Upper lobe of left lung (tissue), 6 donors: ENCODE results near the gene TMEM218. TPM values are rescaled to one million over a fixed set of nuclear protein-coding genes. Genes with fewer than 3 reads are reported as not detected.

ENCODE experiments used
- ATAC-seq, 2 donors: fragments of 200-7000 bp; cut with Tn5 transposase; one replicate each; pipeline ENCODE4 v1.9.1; 2022; ENCODE audit warnings: mild to moderate bottlenecking in 2 of 2, moderate library complexity in 2 of 2; ENCODE audit not compliant: low FRiP score in 2 of 2
- DNase-seq, 2 donors: peaks; one replicate each; pipeline ENCODE4 v3.0.0-alpha.2; 2019 to 2020
- H3K27ac ChIP-seq, 4 donors: fragments of 200-600 bp; sonication (generic); one replicate each; pipeline ENCODE4 v1.5.1; 2016 to 2019
- H3K27me3 ChIP-seq, 4 donors: fragments of 200-600 bp; sonication (generic); one replicate each; pipeline ENCODE4 v1.5.1; 2017 to 2019
- H3K36me3 ChIP-seq, 4 donors: fragments of 200-600 bp; sonication (generic); one replicate each; pipeline ENCODE4 v1.5.1; 2016 to 2019
- H3K4me1 ChIP-seq, 4 donors: fragments of 200-600 bp; sonication (generic); one replicate each; pipeline ENCODE4 v1.5.1; 2018 to 2019
- H3K4me3 ChIP-seq, 4 donors: fragments of 200-600 bp; sonication (generic); one replicate each; pipeline ENCODE4 v1.5.1; 2017 to 2019; ENCODE audit warnings: mild to moderate bottlenecking in 2 of 4, moderate library complexity in 1 of 4
- H3K9me3 ChIP-seq, 4 donors: fragments of 200-600 bp; sonication (generic); one replicate each; pipeline ENCODE4 v1.5.1; 2018 to 2019
- EP300 ChIP-seq, 4 donors: sonication (generic); formaldehyde crosslinking; IDR thresholded peaks; one replicate each; pipeline ENCODE4 v1.5.1; 2017; ENCODE audit warnings: antibody characterized with exemption in 4 of 4, control low read depth in 2 of 4
- POLR2A ChIP-seq, 4 donors: fragments of 450-650 bp; IDR thresholded peaks; one replicate each; pipeline ENCODE4 v1.5.1; 2016 to 2017; ENCODE audit warnings: antibody characterized with exemption in 4 of 4, mild to moderate bottlenecking in 2 of 4
- POLR2AphosphoS5 ChIP-seq, 2 donors: sonication (generic); formaldehyde crosslinking; IDR thresholded peaks; one replicate each; pipeline ENCODE4 v1.5.1; 2017; ENCODE audit warnings: antibody characterized with exemption in 2 of 2
- WGBS, 2 donors: methylation state at CpG; one replicate each; pipeline ENCODE4 v1.1.5; 2017 to 2018; 5-methylcytosine and 5-hydroxymethylcytosine counted together
- total RNA-seq, 6 donors: library from RNA; depleted of rRNA in 4 of 6; stranded (reverse); fragments of >200 nt in 4 of 6; gene quantifications; one replicate each; pipeline versions ENCODE4 v1.1.0 to v1.2.1, GENCODE V29; 2016 to 2021
- TF ChIP-seq, protein P1 (sequence below), 6 experiments: fragments of 450-650 bp in 4 of 6; fragments of 200-600 bp in 2 of 6; sonication (generic) in 2 of 6; IDR thresholded peaks; one replicate each; pipeline ENCODE4 v1.5.1; 2016 to 2019; ENCODE audit warnings: antibody characterized with exemption in 6 of 6
- donor health status: DM: no; HTN: no; CAD: no; lungs with moderate emphysema.
- donor health status: DM: no; HTN: yes; CAD: no; lungs with severe emphysema.

TMEM218 gene
- total RNA-seq, 6 donors from 2014 or later: 11.1 to 25.1 (median 17.3) TPM

- DNase-seq (no peak), ATAC-seq (no peak)
- Histone ChIP-seq H3K4me3 (no peak overlapping the region), H3K27me3 (no peaks in the 10 kb centered on the region), H3K4me1 (peaks cover 0 to 14% (median 8%) of the 10 kb centered on the region in 4 donors), H3K36me3 (no peaks in the 10 kb centered on the region), H3K27ac (peak overlapping the region; percentile 21 to 78 (median 67)), H3K9me3 (no peaks in the 10 kb centered on the region)
- TF ChIP-seq, protein P1, sequence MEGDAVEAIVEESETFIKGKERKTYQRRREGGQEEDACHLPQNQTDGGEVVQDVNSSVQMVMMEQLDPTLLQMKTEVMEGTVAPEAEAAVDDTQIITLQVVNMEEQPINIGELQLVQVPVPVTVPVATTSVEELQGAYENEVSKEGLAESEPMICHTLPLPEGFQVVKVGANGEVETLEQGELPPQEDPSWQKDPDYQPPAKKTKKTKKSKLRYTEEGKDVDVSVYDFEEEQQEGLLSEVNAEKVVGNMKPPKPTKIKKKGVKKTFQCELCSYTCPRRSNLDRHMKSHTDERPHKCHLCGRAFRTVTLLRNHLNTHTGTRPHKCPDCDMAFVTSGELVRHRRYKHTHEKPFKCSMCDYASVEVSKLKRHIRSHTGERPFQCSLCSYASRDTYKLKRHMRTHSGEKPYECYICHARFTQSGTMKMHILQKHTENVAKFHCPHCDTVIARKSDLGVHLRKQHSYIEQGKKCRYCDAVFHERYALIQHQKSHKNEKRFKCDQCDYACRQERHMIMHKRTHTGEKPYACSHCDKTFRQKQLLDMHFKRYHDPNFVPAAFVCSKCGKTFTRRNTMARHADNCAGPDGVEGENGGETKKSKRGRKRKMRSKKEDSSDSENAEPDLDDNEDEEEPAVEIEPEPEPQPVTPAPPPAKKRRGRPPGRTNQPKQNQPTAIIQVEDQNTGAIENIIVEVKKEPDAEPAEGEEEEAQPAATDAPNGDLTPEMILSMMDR (IDR thresholded peaks at IDR 0.05): no peak
- TF ChIP-seq POLR2A (IDR thresholded peaks at IDR 0.05): peak in 1 of 4 donors; percentile 4
- WGBS, 2 donors: 42 to 59% methylated on average over 5 of the region's 5 CpGs
Measured at GRCh38 chr11:125071435-125071834, 40.0 kb downstream of the TMEM218 start.

- no peaks in the 10 kb centered on the region for H3K27me3 ChIP-seq
- WGBS, 2 donors: 44 to 59% methylated on average over 7 of the region's 7 CpGs
- no peak overlapping the region for H3K4me3 ChIP-seq
- no peaks in the 10 kb centered on the region for H3K9me3 ChIP-seq
- DNase-seq (peak in 1 of 2 donors; percentile 84), ATAC-seq (peak; percentile 85 to 92)
- peak overlapping the region; percentile 24 to 78 (median 67) for H3K27ac ChIP-seq
- TF ChIP-seq EP300 (IDR thresholded peaks at IDR 0.05) (no peak), POLR2A (IDR thresholded peaks at IDR 0.05) (peak in 1 of 4 donors; percentile 36), POLR2AphosphoS5 (IDR thresholded peaks at IDR 0.05) (peak in 1 of 2 donors; percentile 47)
- TF ChIP-seq, protein P1 (IDR thresholded peaks at IDR 0.05): no peak
- no peaks in the 10 kb centered on the region for H3K36me3 ChIP-seq
- H3K4me1 ChIP-seq: peaks cover 0 to 14% (median 8%) of the 10 kb centered on the region in 4 donors
Measured at GRCh38 chr11:125070699-125071254, 40.6 kb downstream of the TMEM218 start.

DNA sequence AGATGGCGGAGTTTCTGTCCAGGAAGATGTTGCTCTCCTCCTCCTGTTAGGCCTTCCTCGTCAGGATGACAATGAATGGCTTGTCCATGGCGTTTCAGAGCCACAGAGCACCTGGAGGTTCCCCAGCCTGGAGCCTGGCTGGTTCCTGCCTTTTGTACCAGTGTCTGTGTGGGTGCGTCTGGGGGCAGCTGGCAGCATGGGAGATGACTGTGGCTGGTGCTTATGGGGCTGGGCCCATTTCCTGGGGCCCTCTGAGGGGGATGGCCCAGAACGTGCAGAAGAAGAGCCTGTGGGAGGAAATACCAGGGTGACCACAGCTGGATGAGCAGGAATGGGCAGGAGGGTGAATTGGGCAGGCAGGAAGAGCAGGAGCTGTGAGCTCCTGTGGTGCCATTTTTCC lies 41.6 kb downstream of the TMEM218 start:
- peak in 1 of 4 donors; percentile 6 for TF ChIP-seq POLR2A (IDR thresholded peaks at IDR 0.05)
- no peak for TF ChIP-seq EP300 (IDR thresholded peaks at IDR 0.05)
- TF ChIP-seq POLR2AphosphoS5 (IDR thresholded peaks at IDR 0.05): no peak
- TF ChIP-seq, protein P1 (IDR thresholded peaks at IDR 0.05): no peak
- H3K4me3 ChIP-seq: no peak overlapping the region
- ATAC-seq (peak in 1 of 2 donors; percentile 5), DNase-seq (no peak)
- H3K27me3 ChIP-seq: no peaks in the 10 kb centered on the region
- peak overlapping the region; percentile 24 to 78 (median 54) for H3K27ac ChIP-seq
- 52 to 100% methylated on average over 1 to 5 of the region's 5 CpGs for WGBS, 2 donors
- H3K9me3 ChIP-seq: no peaks in the 10 kb centered on the region
- H3K4me1 ChIP-seq: peaks cover 0 to 14% (median 8%) of the 10 kb centered on the region in 4 donors
- H3K36me3 ChIP-seq: no peaks in the 10 kb centered on the region

- WGBS, 2 donors: 84 to 91% methylated on average over 4 of the region's 4 CpGs
Measured at GRCh38 chr11:125069008-125069407, 42.4 kb downstream of the TMEM218 start.

More at GRCh38 chr11:125069008-125069407, 42.4 kb downstream of the TMEM218 start:
- ATAC-seq (no peak), DNase-seq (no peak)
- no peaks in the 10 kb centered on the region for H3K27me3 ChIP-seq
- H3K9me3 ChIP-seq: no peaks in the 10 kb centered on the region
- H3K27ac ChIP-seq: peak overlapping the region in 1 of 4 donors; percentile 78
- H3K4me3 ChIP-seq: no peak overlapping the region
- peaks cover under 1 to 17% (median 8%) of the 10 kb centered on the region in 4 donors for H3K4me1 ChIP-seq
- H3K36me3 ChIP-seq: no peaks in the 10 kb centered on the region
- TF ChIP-seq, protein P1 (IDR thresholded peaks at IDR 0.05): no peak
- TF ChIP-seq POLR2A (IDR thresholded peaks at IDR 0.05) (no peak), EP300 (IDR thresholded peaks at IDR 0.05) (no peak), POLR2AphosphoS5 (IDR thresholded peaks at IDR 0.05) (no peak)
